Kidney glomerular epithelial cell (primary cell): ENCODE results near the gene FRMPD3.

ENCODE experiments used
- DNase-seq: peaks from one replicate; lab custom pipeline; 2025; lab: John Stamatoyannopoulos, UW

Gene FRMPD3

DNA sequence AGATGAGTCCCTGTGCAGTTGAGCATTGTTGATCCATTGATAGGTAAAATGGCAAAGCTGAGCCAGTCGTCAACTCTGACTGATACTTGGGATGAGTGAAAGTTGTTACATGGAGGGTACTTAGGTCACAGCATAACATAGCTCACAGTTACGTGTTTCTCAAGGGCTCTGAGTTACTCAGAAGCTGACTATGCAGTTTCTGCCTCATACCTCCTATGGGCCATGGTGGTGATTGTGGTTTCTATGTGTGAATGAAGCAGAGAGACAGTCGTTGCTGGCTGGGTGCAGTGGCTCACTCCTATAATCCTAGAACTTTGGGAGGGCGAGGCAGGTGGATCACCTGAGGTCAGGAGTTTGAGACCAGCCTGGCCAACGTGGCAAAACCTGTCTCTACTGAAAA, 30.8 kb downstream of the FRMPD3 start:
- no peak for DNase-seq

DNA sequence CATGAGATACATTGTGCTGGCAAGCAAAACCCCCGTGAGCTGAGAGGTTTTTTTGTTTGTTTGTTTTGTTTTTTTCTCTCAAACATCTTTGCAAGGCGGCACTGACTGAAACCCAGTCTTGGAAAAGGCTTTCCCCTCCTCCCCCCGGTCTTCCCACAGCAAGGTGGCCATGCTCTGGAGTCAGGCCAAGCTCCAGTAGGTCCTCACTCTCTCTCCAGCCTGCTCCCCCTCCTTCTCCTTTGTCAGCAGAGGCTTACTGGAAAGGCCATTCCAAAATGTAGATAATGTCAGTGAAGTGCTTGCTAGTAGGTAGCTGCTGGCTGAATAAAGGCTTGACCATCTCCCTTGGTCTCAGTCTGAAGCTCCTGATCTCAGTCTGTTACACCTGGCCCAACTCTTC, 32.6 kb downstream of the FRMPD3 start:
- no peak for DNase-seq

DNA sequence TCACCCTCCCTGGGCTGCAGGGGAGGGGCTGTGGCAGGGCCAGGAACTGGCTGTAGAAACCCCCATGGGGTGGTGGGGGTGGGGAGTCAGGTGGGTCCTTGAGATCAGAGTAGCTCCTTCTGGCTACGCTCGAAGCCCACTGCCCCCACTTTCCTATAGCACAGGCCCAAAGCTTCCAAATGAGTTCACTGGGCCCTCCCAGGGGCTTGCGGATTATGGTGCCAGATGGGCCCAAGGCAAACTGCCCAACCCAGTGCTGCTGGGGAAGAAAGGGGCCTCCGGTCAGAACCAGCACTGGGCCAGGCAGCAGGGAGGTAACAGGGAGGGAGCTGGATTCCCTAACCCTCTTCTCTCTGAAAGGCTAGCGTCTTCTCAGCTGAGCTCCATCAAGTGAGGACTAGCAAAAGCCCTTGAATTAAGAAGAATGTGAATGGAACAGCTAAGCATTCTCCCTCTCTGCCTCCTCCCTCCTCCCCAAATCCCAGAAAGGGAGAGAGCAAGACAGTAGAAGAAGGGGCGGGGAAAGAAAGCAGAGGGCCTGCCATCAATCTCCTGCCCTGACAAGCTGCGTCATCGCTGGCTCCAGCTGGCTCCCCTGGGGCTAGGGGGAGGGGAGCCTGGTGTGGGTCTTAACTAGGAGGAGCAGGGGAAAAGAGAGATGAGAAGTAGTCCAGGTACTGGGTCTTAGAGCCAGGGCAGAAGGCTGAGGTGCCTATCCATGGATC, 34.7 kb downstream of the FRMPD3 start:
- no peak for DNase-seq

DNA sequence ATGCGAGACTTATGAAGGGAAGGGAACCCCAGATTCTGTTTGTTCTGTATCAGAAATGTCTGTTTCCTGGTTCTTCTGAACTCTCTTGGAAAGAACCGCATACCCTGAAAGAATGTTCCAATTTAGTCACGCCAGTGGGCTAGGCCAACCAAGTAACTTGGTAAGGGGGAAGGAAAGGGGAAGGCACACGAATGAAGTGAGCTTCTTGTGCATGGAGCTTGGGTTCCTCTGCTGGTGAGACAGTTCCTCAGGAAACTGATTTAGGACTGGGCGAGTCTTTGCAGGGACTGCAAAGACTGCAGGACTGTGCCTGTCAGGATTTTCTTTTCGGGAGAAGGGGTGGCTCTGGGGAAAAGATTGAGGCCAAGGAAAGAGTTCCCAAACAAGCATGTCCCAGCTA, 35.6 kb downstream of the FRMPD3 start:
- DNase-seq: no peak

DNA sequence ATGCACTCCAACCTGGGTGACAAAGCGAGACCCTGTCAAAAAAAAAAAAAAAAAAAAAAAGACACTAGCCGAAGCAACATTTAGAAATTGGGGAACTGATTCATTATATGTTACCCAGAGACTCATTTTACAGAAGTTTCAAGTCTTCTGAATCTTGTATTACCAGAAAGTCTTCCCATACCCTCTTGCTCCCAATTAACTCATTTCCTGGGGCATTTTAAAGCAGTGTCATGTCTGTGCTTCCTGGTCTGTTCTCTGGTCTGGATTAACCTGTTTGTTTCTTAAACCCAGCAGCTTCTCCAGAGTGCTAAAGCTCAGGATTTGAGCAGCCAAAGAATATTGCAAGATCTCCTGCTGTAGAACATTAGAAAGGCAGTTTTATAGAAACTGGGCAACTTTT, 43.7 kb downstream of the FRMPD3 start:
- no peak for DNase-seq

DNA sequence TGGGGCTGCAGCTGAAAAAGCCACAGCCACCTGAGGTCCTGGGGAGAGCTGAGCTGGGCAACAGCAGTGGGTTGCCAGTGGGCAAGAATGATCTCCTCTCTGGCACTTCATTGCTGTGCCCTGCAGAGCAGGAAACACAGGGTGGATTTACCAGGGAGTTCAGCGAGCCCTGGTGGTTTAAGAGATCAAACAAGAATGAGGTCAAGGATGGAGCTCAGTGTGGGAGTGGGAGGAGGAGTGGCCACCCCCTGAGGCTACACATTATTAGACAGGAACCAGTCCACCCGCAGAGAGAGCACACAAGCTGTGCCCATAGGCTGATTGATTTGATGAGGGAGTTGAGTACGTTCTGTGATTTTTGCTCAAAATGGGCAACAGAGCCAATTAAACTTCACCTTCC, 47.3 kb downstream of the FRMPD3 start:
- DNase-seq: no peak
